Osteoblast (primary cell): ENCODE data around the gene RIC8B. TPM values are rescaled to one million over a fixed set of nuclear protein-coding genes. Genes with fewer than 3 reads are reported as not detected.

Source experiments
- DNase-seq: peaks from one replicate; pipeline ENCODE4 v3.0.0; 2011; ENCODE audit warnings: low spot score, mixed read lengths; ENCODE audit not compliant: insufficient read length; ENCODE audit errors: missing footprints
- H2AFZ ChIP-seq: 2 replicates; pipeline ENCODE4 v1.6.0; 2011; ENCODE audit warnings: mild to moderate bottlenecking, low read length
- H3K27ac ChIP-seq: 2 replicates; pipeline ENCODE4 v1.5.1; 2011; ENCODE audit warnings: mild to moderate bottlenecking, low read depth, low read length, moderate library complexity
- H3K27me3 ChIP-seq: 2 replicates; pipeline ENCODE4 v1.6.0; 2012; ENCODE audit warnings: mild to moderate bottlenecking, control low read depth, inconsistent platforms, low read length, moderate library complexity; ENCODE audit not compliant: insufficient read depth
- H3K36me3 ChIP-seq: 2 replicates; pipeline ENCODE4 v1.5.1; 2011; ENCODE audit warnings: mild to moderate bottlenecking, low read length, control low read depth, moderate library complexity; ENCODE audit not compliant: insufficient read depth
- H3K4me1 ChIP-seq: 2 replicates; pipeline ENCODE4 v1.5.1; 2011; ENCODE audit warnings: mild to moderate bottlenecking, low read length, control low read depth, moderate library complexity; ENCODE audit not compliant: insufficient read depth
- H3K4me2 ChIP-seq: 2 replicates; pipeline ENCODE4 v1.6.0; 2011; ENCODE audit warnings: mild to moderate bottlenecking, low read length; ENCODE audit not compliant: insufficient read depth
- H3K4me3 ChIP-seq: fragments of 200-600 bp; sonication (generic); 3 replicates; pipeline ENCODE4 v1.5.1; 2012; ENCODE audit warnings: mild to moderate bottlenecking, low read length, inconsistent platforms; ENCODE audit not compliant: insufficient read depth
- H3K79me2 ChIP-seq: 2 replicates; pipeline ENCODE4 v1.6.0; 2012; ENCODE audit warnings: mild to moderate bottlenecking, low read length, control low read depth, inconsistent platforms; ENCODE audit not compliant: insufficient read depth
- H3K9me3 ChIP-seq: 2 replicates; pipeline ENCODE4 v1.5.1; 2011; ENCODE audit warnings: low read depth, low read length, control low read depth
- H4K20me1 ChIP-seq: 2 replicates; pipeline ENCODE4 v1.6.0; 2012; ENCODE audit warnings: mild to moderate bottlenecking, low read length, control low read depth; ENCODE audit not compliant: insufficient read depth
- CTCF ChIP-seq: IDR thresholded peaks from 2 replicates; pipeline ENCODE4 v1.5.1; 2011; ENCODE audit warnings: mild to moderate bottlenecking, low read depth, low read length, moderate library complexity; ENCODE audit errors: extremely low read depth
- total RNA-seq: library from RNA; depleted of rRNA; stranded (reverse); fragments of >200 nt; gene quantifications from 2 replicates; pipeline ENCODE4 v1.2.3, GENCODE V29; 2012

The RIC8B gene
- total RNA-seq, 1 donor, result 13.4 TPM

GRCh38 chr12:106894774-106895173, 120.3 kb downstream of the RIC8B start:
- no peaks in the 10 kb centered on the region for H3K36me3 ChIP-seq
- no peak overlapping the region for H3K4me3 ChIP-seq
- no peak overlapping the region for H2AFZ ChIP-seq
- no peaks in the 10 kb centered on the region for H3K79me2 ChIP-seq
- no peaks in the 10 kb centered on the region for H3K27me3 ChIP-seq
- DNase-seq, result no peak
- no peaks in the 10 kb centered on the region for H4K20me1 ChIP-seq
- no peaks in the 10 kb centered on the region for H3K4me1 ChIP-seq
- H3K27ac ChIP-seq, result no peak overlapping the region
- TF ChIP-seq CTCF, result no peak
- no peaks in the 10 kb centered on the region for H3K9me3 ChIP-seq
- no peak overlapping the region for H3K4me2 ChIP-seq

- peak; percentile 29 for DNase-seq
- Histone ChIP-seq H4K20me1 (no peaks in the 10 kb centered on the region), H3K27me3 (no peaks in the 10 kb centered on the region), H3K4me1 (no peaks in the 10 kb centered on the region), H3K9me3 (no peaks in the 10 kb centered on the region), H2AFZ (no peak overlapping the region), H3K79me2 (no peaks in the 10 kb centered on the region), H3K36me3 (no peaks in the 10 kb centered on the region), H3K4me3 (no peak overlapping the region), H3K27ac (no peak overlapping the region), H3K4me2 (no peak overlapping the region)
- TF ChIP-seq CTCF, result no peak
These were observed 122.1 kb downstream of the RIC8B start for GRCh38 chr12:106896603-106897002.

- Histone ChIP-seq H3K4me1 (no peaks in the 10 kb centered on the region), H3K36me3 (no peaks in the 10 kb centered on the region), H3K27ac (no peak overlapping the region), H3K9me3 (no peaks in the 10 kb centered on the region), H4K20me1 (no peaks in the 10 kb centered on the region), H3K27me3 (no peaks in the 10 kb centered on the region), H3K4me3 (no peak overlapping the region), H3K79me2 (no peaks in the 10 kb centered on the region), H3K4me2 (no peak overlapping the region), H2AFZ (no peak overlapping the region)
- no peak for TF ChIP-seq CTCF
- peak; percentile 66 for DNase-seq
These were observed 122.6 kb downstream of the RIC8B start for GRCh38 chr12:106897082-106897481.

- Histone ChIP-seq H3K4me2 (peak overlapping the region; percentile 10), H2AFZ (no peak overlapping the region)
- peak; percentile 44 for DNase-seq
These were observed 123.8 kb downstream of the RIC8B start for GRCh38 chr12:106897981-106898901.

More at GRCh38 chr12:106897981-106898901, 123.8 kb downstream of the RIC8B start:
- no peaks in the 10 kb centered on the region for H3K4me1 ChIP-seq
- H3K79me2 ChIP-seq, result no peaks in the 10 kb centered on the region
- no peaks in the 10 kb centered on the region for H3K9me3 ChIP-seq
- no peak overlapping the region for H3K4me3 ChIP-seq
- no peak for TF ChIP-seq CTCF
- no peaks in the 10 kb centered on the region for H4K20me1 ChIP-seq
- H3K27me3 ChIP-seq, result no peaks in the 10 kb centered on the region
- H3K36me3 ChIP-seq, result no peaks in the 10 kb centered on the region
- no peak overlapping the region for H3K27ac ChIP-seq
